Uterus (tissue), 4 donors: Measurements from ENCODE around the gene SRPRB. TPM values are rescaled to one million over a fixed set of nuclear protein-coding genes. Genes with fewer than 3 reads are reported as not detected.

Experiments used
- DNase-seq, 2 donors: peaks; one replicate each; pipeline ENCODE4 v3.0.0-alpha.2; 2019 to 2020
- H3K27ac ChIP-seq, 2 donors: fragments of 200-600 bp; sonication (generic); 1 replicate in 1 of 2; 2 replicates in 1 of 2; pipeline ENCODE4 v1.5.1; 2016 to 2018
- H3K27me3 ChIP-seq, 2 donors: fragments of 200-600 bp; sonication (generic); one replicate each; pipeline ENCODE4 v1.5.1; 2018 to 2019; ENCODE audit warnings: control low read depth in 1 of 2
- H3K36me3 ChIP-seq, 2 donors: fragments of 200-600 bp; sonication (generic); one replicate each; pipeline ENCODE4 v1.5.1; 2019; ENCODE audit warnings: control low read depth in 1 of 2
- H3K4me1 ChIP-seq, 2 donors: fragments of 200-600 bp; sonication (generic); one replicate each; pipeline ENCODE4 v1.5.1; 2018 to 2019; ENCODE audit warnings: control low read depth in 1 of 2
- H3K4me3 ChIP-seq, 2 donors: fragments of 200-600 bp; sonication (generic); 1 replicate in 1 of 2; 2 replicates in 1 of 2; pipeline ENCODE4 v1.5.1; 2018 to 2019; ENCODE audit warnings: mild to moderate bottlenecking in 1 of 2
- H3K9me3 ChIP-seq, 2 donors: fragments of 200-600 bp; sonication (generic); one replicate each; pipeline ENCODE4 v1.5.1; 2019; ENCODE audit warnings: control low read depth in 1 of 2
- POLR2A ChIP-seq, 2 donors: fragments of 450-650 bp; IDR thresholded peaks; one replicate each; pipeline ENCODE4 v1.6.1; 2016; ENCODE audit warnings: antibody characterized with exemption in 2 of 2, mild to moderate bottlenecking in 1 of 2, moderate library complexity in 1 of 2
- intact Hi-C: fragments of 100-400 bp; cut with DNase I; formaldehyde crosslinking; loops from one replicate; pipeline ENCODE4 v1.15.1; 2023; ENCODE audit warnings: low total_unique reads
- total RNA-seq, 4 donors: library from RNA; depleted of rRNA in 3 of 4; stranded (reverse); fragments of >200 nt in 3 of 4; gene quantifications; one replicate each; pipeline versions ENCODE4 v1.1.0 to v1.2.4, GENCODE V29; 2014 to 2023
- TF ChIP-seq, protein P1 (sequence below), 4 experiments: fragments of 200-600 bp in 2 of 4; fragments of 450-650 bp in 2 of 4; sonication (generic) in 2 of 4; IDR thresholded peaks; one replicate each; pipeline ENCODE4 v1.5.1; 2016 to 2019; ENCODE audit warnings: antibody characterized with exemption in 4 of 4, mild to moderate bottlenecking in 2 of 4, moderate library complexity in 1 of 4
- donor health status: DM: yes; HTN: yes; CAD: no.

The SRPRB gene
- total RNA-seq, 4 donors from 2014 or later, result 12.0 to 66.2 (median 28.9) TPM

DNA sequence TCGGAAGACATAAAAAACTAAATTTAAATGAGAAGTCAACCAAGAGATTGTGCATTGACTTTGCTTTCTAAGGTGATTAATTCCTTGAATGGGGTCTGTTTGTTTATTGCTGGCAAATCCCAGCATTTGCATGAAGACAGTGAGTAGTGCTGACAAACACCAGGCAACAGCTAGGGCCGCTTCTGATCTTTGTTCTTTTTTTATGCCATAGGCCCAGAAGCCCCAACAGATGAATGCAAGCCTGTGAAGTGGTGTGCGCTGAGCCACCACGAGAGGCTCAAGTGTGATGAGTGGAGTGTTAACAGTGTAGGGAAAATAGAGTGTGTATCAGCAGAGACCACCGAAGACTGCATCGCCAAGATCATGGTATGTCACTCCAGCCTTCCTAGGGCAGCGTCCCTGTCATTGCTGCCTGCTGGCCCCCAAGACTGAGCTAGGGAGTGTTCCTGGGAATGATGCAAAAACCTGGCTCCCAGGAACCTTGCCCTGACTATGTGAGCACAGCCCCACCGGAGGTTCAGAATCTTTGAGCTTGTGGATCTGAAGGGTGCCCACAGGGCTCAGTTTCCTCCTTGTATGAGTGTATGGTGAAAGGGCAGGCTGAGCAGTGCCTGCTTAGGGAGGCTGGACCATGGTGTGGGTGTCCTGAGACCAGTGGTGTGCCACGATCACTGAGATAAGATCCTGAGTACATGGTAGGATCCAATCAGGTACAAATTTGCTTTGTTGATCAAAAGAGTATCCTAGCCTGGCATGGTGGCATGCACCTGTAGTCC lies 46.5 kb upstream of the SRPRB start:
- Histone ChIP-seq H3K36me3 (no peaks in the 10 kb centered on the region), H3K27me3 (no peaks in the 10 kb centered on the region), H3K4me1 (no peaks in the 10 kb centered on the region), H3K27ac (no peak overlapping the region), H3K9me3 (no peaks in the 10 kb centered on the region), H3K4me3 (no peak overlapping the region)
- intact Hi-C loops, result no loop called here
- TF ChIP-seq, protein P1, sequence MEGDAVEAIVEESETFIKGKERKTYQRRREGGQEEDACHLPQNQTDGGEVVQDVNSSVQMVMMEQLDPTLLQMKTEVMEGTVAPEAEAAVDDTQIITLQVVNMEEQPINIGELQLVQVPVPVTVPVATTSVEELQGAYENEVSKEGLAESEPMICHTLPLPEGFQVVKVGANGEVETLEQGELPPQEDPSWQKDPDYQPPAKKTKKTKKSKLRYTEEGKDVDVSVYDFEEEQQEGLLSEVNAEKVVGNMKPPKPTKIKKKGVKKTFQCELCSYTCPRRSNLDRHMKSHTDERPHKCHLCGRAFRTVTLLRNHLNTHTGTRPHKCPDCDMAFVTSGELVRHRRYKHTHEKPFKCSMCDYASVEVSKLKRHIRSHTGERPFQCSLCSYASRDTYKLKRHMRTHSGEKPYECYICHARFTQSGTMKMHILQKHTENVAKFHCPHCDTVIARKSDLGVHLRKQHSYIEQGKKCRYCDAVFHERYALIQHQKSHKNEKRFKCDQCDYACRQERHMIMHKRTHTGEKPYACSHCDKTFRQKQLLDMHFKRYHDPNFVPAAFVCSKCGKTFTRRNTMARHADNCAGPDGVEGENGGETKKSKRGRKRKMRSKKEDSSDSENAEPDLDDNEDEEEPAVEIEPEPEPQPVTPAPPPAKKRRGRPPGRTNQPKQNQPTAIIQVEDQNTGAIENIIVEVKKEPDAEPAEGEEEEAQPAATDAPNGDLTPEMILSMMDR (IDR thresholded peaks at IDR 0.05), result no peak
- TF ChIP-seq POLR2A (IDR thresholded peaks at IDR 0.05), result no peak
- no peak for DNase-seq

DNA sequence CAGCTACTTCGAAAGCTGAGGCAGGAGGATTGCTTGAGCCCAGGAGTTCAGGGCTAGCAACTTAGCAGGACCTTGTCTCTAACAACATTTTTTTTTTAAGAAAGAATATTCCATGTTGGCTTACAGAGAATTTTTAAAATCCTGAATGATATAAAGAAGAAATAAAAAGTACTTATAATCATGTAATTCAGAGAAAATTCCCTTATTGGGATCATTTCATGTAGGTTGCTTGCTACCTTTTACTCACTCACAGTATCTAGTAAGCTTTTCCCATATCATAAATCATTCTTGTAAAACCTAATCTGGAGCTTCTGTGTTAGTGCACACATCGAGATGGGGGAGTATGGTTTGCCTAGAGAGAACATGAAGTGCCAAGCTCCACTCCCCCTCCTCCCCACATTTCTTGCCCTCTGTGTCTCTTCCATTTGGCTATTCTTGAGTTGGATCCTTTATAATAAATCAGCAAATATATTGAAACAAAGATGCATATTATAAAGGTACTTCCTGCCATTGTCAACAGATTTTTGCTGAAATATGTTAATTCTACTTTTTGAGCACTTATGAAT lies 45.8 kb upstream of the SRPRB start:
- Histone ChIP-seq H3K27me3 (no peaks in the 10 kb centered on the region), H3K4me1 (no peaks in the 10 kb centered on the region), H3K27ac (no peak overlapping the region), H3K4me3 (no peak overlapping the region), H3K36me3 (no peaks in the 10 kb centered on the region), H3K9me3 (no peaks in the 10 kb centered on the region)
- TF ChIP-seq, protein P1 (IDR thresholded peaks at IDR 0.05), result no peak
- TF ChIP-seq POLR2A (IDR thresholded peaks at IDR 0.05), result no peak
- no peak for DNase-seq
- intact Hi-C loops, result no loop called here

DNA sequence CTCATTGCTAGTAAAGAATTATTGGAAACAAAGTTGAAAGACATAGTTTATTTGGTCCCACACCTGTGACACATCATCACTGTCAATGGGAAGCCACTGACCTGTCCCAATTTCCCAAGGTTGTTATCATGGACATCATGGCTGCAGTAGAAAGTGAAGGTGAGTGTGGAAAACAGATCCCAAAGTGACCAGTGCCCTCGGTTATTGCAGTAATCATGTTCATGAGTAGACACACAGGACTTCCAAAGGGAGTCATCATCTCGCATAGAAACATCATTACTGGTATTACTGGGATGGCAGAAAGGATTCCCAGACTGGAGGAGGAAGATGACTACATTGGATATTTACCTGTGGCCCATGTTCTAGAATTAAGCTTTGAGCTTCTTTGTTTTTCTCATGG lies 44.7 kb upstream of the SRPRB start:
- Histone ChIP-seq H3K27me3 (no peaks in the 10 kb centered on the region), H3K4me3 (no peak overlapping the region), H3K36me3 (no peaks in the 10 kb centered on the region), H3K27ac (no peak overlapping the region), H3K9me3 (no peaks in the 10 kb centered on the region), H3K4me1 (no peaks in the 10 kb centered on the region)
- no peak for DNase-seq
- intact Hi-C loops, result no loop called here
- no peak for TF ChIP-seq POLR2A (IDR thresholded peaks at IDR 0.05)
- TF ChIP-seq, protein P1 (IDR thresholded peaks at IDR 0.05), result no peak

DNA sequence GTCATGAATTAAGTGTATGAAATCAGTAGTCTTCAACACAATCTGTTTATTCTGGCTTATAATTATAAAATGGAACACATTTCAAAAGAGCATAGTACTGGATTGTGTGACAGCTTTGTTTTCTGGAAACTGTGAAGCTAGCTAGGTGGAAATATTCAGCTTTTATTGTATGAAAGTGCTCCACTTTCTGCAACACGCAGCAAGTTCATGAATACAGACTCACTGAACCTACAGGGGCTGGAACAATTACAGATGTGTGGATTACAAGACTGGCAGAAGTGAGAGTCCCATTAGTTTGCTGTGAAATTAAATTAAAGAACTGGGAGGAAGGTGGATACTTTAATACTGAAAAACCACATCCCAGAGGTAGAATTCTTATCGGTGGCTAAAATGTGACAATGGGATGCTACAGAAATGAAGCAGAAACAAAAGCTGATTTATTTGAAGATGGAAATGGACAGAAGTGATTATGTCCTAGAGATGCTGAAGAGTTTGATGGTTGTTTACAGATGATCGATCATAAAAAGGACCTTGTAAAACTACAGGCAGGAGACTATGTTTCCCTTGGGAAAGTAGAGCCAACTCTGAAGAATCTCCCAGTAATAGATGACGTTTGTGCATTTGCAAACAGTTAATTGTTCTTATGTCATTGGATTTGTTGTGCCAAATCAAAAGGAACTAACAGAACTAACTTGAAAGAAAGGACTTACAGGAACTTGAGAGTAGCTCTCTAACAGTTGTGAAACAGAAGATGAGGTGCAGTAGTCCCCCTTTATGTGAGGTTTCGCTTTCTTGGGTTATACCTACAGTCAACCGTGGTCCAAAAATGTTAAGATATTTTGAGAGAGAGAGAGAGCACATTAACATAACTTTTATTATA lies 43.8 kb upstream of the SRPRB start:
- DNase-seq, result no peak
- Histone ChIP-seq H3K27ac (no peak overlapping the region), H3K4me1 (no peaks in the 10 kb centered on the region), H3K36me3 (no peaks in the 10 kb centered on the region), H3K4me3 (no peak overlapping the region), H3K27me3 (no peaks in the 10 kb centered on the region), H3K9me3 (no peaks in the 10 kb centered on the region)
- TF ChIP-seq POLR2A (IDR thresholded peaks at IDR 0.05), result no peak
- TF ChIP-seq, protein P1 (IDR thresholded peaks at IDR 0.05), result no peak
- intact Hi-C loops, result no loop called here

DNA sequence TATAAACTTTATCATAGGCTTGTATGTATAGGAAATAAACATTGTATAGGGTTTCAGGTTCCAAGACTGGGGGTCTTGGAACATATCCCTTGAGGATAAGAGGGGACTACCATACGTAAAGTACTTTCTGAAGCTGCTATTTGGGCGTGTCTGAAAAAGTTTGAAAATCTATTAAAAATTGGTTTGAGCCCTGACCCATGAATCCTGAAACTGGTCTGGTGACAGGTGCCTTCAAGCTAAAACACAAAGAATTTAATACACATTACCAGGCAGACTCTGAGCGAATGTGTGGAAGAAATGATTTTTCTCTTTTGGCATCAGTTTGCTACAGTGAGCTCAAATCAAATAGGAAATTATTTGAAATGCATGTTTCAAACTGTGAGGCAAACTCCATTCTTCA lies 43.1 kb upstream of the SRPRB start:
- Histone ChIP-seq H3K9me3 (no peaks in the 10 kb centered on the region), H3K27ac (no peak overlapping the region), H3K27me3 (no peaks in the 10 kb centered on the region), H3K36me3 (no peaks in the 10 kb centered on the region), H3K4me3 (no peak overlapping the region), H3K4me1 (no peaks in the 10 kb centered on the region)
- intact Hi-C loops, result no loop called here
- no peak for DNase-seq
- no peak for TF ChIP-seq POLR2A (IDR thresholded peaks at IDR 0.05)
- TF ChIP-seq, protein P1 (IDR thresholded peaks at IDR 0.05), result no peak
